ENCODE measurements around the gene PLA2G6.

The PLA2G6 gene, protein sequence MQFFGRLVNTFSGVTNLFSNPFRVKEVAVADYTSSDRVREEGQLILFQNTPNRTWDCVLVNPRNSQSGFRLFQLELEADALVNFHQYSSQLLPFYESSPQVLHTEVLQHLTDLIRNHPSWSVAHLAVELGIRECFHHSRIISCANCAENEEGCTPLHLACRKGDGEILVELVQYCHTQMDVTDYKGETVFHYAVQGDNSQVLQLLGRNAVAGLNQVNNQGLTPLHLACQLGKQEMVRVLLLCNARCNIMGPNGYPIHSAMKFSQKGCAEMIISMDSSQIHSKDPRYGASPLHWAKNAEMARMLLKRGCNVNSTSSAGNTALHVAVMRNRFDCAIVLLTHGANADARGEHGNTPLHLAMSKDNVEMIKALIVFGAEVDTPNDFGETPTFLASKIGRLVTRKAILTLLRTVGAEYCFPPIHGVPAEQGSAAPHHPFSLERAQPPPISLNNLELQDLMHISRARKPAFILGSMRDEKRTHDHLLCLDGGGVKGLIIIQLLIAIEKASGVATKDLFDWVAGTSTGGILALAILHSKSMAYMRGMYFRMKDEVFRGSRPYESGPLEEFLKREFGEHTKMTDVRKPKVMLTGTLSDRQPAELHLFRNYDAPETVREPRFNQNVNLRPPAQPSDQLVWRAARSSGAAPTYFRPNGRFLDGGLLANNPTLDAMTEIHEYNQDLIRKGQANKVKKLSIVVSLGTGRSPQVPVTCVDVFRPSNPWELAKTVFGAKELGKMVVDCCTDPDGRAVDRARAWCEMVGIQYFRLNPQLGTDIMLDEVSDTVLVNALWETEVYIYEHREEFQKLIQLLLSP

DNA sequence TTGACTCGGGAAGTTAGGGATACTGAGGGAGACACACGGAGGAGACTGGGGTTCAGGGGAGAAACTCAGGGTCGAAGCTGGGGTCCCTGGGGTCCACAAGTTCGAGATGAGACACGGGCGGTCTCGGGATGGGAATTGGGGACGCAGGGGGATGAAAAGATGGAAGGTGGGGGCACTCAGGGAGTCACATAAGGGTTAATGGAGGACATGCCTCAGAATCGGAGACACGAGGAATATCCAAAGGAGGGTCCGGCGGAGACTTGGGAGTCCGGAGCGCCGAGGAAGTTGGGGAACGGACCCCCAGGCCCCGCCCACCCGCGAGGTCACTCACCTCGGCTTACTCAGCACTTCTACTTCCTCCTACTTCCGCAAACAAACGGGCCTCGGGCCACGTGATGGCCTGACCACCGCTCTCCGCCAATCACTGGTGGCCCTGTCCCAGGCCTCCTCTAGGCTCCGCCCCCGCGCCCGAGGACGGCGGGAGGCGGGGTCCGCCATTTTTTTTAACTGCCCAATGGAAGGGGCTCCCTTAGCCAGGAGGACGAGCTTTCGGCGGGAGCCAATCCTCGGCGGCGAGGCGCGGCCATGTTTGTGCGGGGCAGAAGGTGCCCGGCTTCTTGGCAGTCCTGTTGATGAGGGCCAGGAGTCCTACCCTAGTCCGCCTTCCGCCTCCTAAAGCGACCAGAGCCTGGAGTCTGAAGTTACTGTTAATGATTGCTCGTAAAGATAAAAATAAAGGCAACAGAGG lies at the start of gene PLA2G6:
PLA2G6 (minus strand) TSS at position 378 of the 748 bp plus-strand sequence. CDS start 12,404 bp downstream, outside the sequence.
- peak; percentile 99 for DNase-seq

DNA sequence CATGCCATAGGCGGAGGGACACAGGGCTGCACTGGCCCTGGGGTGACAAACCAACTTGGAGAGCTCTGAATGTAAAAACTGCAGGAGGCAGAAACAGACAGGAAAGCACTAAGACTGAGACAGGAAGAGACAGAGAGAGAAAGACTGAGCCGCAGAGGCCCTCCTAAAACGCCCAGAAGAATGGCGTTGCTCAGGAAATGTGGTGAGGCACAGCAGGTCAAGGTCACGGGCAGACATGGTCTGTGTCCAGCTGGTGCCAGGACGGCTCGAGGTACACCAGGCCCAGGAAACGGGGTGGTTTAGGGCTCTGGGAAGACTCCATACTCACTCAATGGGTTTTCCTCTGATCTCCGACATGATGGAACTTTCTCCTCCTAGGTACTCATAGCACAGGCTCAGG lies 49.3 kb upstream of the PLA2G6 start:
- DNase-seq = no peak

- peak; percentile 52 for DNase-seq
These were observed 48.6 kb upstream of the PLA2G6 start for GRCh38 chr22:38230108-38230825.

DNA sequence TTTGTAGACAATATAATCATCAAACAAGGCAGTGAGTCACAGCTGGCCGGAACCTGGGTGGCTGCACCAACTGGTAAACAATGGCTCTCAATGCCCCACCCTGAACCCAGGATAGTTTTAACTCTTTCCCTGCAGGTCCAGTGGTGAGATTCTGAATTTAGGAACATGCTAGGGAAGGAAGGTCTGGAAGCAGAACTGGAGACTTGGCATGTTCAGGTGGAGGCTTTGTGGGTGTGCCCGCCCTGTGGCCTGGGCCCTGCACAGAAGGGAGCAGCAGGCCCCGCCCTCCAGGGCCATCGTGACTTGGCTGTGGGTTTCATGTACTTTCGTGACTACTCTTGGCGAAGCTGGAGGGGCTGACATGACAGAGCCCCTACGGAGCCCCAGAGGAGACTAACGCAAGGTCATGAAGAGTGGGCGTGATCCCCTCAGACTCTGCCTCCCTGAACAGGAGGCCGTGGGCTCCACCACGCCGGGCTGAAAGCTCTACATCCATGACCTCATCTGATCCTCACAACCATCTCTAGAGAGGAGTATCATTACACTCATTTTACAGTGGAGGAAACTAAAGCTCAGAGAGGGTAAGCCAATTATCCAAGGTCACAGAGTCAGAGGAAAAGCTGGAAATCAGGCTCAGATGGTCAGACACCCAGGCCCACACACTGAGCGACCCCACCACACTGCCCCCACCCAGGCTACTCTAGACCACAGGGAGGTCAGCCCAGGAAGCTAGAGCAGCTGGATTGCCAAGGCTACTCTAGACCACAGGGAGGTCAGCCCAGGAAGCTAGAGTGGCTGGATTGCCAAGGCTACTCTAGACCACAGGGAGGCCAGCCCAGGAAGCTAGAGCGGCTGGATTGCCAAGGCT lies 47.5 kb upstream of the PLA2G6 start:
- DNase-seq = no peak

DNA sequence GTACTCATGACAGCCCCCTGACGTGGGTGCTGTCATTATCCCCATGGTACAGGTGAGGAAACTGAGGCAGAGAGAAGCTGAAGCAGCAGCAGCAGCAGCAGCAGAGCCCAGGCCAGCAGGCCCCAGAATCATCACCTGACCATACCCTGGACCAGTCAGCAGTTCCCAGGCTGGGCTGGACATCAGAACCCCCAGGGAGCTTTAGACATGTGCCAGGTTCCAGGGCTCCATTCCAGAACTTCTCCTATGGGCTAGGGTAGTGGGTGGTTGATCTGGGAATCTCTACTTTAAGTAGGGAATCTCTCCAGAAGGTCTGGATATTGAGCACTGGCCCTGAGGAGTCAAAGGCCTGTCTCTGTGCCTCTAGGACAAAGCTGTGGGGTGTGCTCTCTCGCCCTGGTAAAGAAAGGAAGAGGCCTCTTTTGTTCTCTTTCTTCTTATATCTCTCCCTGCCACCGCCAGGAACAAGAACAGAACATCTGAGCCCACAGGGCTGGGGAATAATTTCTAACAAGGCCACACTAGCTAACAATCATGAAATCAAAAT lies 46.8 kb upstream of the PLA2G6 start:
- DNase-seq = no peak

GRCh38 chr22:38226853-38227649 lies 45.4 kb upstream of the PLA2G6 start:
- no peak for DNase-seq

DNA sequence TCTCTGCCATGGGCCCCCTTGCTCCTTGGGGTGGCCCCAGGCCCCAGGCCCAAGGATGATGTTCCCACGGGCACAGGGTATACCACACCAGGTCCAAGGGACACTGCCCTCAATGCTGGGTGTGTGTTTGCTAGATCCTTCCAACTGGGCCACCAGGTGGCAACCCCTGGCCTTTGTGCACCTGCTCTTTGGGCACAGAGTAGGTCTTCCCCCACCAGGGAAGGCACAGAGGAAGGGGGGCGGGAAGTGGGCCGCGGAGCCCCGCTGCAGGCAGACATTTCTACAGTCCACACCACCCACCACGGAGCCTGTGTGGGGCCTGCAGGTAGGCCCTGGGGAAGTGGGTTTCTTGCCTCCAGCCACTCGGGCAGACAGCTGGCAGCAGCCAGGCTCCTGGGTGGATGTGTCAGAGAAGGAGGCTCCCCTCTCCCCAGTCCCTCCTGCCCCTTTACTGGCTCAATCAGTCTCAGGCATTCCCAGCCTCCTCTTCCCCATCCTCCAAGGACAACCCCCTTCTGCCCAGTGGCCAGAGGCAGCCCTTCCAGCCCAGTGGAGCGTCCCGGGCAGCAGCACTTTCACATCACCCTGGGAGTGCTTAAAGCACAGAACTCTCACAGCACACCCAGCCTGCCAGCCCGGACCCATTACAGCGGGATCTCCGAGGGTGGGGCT lies 41.8 kb upstream of the PLA2G6 start:
- no peak for DNase-seq

- no peak for DNase-seq
These were observed 41.1 kb upstream of the PLA2G6 start for GRCh38 chr22:38222797-38223119.

DNA sequence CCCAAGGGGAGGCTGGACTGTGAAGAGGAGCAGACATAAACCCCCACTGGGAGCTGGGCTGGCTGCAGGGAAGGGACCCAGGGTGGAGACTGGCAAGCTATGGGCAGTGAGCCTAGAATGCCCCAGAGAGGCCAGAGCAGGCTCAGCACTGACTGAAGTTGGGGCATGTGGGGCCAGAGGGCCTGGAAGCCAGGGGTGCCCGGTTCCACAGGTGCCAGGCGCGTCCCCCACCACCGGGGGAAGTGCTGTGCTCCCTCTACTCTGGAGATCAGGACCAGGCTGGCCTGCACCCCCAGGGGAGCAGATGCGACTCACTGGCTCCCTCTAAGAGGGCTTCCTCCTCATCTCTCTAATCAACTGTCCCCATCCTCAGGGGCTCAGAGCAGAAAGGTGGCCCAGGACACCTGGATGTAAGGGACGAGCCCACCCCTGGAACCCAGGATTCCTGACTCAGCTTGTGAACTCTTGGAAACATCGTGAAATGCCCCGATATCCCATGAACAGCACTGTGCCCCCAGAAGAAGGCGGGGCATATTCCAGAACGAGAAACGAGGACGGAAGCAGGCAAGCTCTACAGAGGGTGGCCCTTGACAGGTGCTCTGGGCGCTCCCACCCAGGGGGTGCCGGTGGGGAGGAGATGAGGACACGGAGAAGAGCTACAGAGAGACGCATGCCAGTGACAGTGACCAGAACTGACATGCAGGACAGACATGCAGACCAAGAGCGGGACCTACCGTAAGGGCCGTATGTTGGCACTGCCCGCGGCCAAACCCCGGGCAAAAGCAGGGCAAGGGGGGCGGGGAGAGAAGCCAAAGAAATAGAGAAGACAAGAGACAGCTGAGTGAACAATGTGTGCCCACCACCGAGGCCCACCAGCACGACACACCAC lies 40.5 kb upstream of the PLA2G6 start:
- DNase-seq = no peak

DNA sequence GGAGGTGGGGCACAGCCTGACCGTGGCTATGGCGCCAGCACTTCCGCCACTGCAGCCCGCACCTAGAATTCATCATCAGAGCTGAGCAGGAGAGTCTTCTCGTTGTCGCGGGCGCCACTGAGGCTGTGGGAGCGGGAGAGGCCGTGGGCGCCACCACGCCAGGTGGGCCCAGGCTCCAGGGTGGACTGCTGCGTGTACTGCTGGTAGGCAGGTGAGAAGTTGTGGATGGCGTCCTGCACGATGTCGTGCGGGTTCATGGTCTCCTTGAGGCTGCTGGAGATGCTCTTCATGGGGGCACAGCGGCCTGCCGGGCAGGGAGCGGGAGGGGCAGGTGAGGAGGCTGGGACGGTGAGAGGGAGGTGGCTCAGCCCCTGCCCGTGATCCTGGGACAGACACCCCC lies 39.8 kb upstream of the PLA2G6 start:
- no peak for DNase-seq

- no peak for DNase-seq
These were observed 39.2 kb upstream of the PLA2G6 start for GRCh38 chr22:38220653-38221386.

GRCh38 chr22:38220163-38220562 lies 38.5 kb upstream of the PLA2G6 start:
- DNase-seq = no peak

- DNase-seq = no peak
These were observed 38.0 kb upstream of the PLA2G6 start for GRCh38 chr22:38219632-38220031.

DNA sequence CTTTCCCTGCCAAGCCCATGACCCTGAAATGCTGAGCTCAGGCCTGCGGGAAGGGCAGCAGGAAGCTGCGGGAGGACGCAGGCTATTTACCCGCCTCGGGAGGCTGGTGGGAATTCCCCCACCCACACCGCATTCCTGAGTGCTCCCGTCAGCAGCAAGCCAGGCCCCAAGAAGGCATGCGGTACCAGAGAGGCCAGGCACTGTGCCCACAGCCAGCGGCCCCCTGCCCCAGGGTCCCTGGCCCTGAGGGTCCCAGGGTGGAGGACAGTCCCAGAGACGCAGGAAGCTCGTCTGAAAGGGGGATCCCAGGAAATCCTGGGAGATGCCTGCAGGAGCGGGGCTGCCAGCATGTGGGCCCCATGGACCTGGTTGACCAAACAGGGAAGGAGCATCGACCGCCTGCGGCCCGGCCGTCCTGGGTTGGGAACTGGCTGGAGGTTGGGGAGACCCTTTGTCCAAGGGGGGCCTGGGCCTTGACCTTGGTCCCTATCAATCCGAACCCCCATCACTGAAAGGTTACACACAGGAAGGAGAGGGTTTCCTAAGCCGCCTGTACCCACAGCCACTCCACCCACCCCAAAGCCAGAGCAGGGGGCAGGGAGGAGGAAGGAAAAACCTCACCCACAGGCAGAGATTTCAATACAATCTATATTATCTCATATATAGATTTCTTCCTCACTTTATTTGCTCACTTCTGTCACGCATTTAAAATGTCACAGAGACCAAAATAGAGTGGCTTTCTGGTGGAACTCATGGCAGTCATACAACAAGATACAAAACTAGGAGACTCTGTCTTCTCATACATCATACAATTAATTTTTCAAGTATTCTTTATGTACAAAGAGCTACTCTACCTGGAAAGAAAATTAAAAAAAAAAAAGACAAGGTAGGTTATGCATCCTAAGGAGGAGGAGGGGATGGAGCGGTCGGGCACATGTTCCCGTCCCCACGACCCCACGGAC lies 37.3 kb upstream of the PLA2G6 start:
- DNase-seq = peak; percentile 49

DNA sequence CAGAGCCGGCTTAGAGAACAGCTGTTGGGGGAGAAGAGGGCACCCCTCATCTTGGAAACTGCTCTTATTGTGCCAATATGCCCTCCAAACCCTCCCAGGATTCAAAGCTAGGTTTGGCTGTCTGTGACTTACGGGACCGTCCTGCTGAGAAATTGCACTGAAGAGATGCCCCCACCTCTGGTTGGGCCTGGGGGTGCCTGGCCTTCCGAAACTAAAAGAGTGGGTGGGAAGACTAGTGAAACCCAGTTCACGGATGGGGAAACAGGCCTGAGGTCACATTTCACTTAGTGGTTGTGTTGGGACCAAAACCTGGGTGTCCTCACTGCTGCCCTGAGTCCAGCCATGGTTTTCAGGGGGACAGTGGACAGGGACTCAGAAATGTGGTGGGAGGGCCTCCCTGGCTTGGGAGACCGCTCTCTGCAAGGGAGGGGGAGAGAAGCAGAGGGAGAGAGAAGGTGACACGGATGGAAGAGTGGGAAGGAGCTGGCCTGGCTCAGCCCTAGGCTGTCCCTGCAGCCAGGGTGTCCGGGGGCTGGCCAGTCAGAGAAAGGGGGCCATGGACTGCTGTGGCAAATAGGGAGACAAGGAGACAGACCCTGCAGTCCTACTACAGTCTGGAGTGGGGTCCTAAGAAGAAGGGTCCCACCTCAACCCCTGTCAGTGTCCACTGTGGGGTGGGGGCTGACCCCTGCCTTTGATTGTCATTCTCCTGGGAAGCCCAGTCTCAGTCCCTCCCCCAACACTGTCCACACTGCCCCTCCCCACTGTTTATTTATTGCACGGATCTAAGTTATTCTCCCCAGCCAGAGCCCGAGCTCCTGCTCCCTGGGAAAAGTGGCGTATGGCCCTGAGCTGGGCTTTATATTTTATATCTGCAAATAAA lies 33.8 kb upstream of the PLA2G6 start:
- DNase-seq = no peak
